ENCODE measurements around the gene FRAT2.

Gene FRAT2, protein sequence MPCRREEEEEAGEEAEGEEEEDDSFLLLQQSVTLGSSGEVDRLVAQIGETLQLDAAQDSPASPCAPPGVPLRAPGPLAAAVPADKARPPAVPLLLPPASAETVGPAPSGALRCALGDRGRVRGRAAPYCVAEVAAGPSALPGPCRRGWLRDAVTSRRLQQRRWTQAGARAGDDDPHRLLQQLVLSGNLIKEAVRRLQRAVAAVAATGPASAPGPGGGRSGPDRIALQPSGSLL

DNA sequence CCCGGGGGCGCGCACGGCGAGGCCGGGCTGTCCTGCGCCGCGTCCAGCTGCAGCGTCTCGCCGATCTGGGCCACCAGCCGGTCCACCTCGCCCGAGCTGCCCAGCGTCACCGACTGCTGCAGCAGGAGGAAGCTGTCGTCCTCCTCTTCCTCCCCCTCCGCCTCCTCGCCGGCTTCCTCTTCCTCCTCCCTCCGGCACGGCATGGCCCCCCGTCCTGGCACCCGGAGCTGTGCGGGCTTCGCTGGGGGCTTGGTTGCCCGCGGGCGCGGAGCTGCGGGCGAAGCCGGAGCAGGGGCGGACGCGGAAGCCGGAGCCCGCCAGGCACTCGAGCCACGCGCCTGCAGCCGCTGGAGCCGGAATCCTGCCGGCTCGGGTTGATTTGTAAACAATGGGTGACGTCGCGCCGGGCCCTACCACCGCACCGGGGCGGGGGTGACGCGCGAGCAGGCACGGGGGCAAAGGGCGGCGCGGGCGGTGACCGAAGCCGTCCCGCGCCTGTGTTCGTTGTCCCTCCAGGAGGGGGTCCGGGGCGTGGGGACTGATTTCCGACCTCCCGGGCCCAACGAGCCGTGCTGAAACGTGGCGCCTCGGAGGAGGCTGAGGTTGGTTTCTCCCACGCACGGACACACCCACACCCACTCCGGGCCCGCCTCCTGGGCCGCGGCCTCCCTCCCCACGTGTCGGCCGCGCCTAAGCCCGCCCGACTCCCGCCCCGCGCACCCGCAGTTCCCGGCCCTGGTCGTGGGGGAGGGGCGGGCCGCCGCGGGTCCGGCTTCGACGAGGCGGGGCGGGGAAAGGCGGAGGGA, at the start of gene FRAT2:
Gene FRAT2 (minus strand): TSS at position 360 of the 806 bp plus-strand sequence. CDS start 157 bp downstream, at position 203.
- TF ChIP-seq, protein P1, sequence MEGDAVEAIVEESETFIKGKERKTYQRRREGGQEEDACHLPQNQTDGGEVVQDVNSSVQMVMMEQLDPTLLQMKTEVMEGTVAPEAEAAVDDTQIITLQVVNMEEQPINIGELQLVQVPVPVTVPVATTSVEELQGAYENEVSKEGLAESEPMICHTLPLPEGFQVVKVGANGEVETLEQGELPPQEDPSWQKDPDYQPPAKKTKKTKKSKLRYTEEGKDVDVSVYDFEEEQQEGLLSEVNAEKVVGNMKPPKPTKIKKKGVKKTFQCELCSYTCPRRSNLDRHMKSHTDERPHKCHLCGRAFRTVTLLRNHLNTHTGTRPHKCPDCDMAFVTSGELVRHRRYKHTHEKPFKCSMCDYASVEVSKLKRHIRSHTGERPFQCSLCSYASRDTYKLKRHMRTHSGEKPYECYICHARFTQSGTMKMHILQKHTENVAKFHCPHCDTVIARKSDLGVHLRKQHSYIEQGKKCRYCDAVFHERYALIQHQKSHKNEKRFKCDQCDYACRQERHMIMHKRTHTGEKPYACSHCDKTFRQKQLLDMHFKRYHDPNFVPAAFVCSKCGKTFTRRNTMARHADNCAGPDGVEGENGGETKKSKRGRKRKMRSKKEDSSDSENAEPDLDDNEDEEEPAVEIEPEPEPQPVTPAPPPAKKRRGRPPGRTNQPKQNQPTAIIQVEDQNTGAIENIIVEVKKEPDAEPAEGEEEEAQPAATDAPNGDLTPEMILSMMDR (IDR thresholded peaks at IDR 0.05; ENCODE audit: insufficient read depth, low read depth, low read length, missing control alignments) = no peak
- peak within 1 kb of the TSS; percentile 87 for H3K4me3 ChIP-seq (ENCODE audit: low read length)
- DNase-seq (ENCODE audit: low read depth) = peak; percentile 94

DNA sequence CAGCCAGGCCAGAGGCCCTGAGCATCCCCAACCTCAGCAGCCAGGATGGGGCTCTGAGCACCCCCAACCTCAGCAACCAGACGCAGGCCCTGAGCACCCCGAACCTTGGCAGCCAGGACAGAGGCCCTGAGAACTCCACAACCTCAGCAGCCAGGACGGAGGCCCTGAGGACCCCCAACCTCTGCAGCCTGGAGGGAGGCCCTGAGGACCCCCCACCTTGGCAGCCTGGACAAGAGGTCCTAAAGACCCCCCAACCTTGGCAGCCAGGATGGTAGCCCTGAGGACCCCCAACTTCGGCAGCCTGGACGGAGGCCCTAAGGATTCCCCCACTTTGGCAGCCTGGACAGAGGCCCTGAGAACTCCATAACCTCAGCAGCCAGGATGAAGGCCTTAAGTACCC, 49.6 kb upstream of the FRAT2 start:
- DNase-seq (ENCODE audit: low read depth) = no peak
- no peak overlapping the region for H3K4me3 ChIP-seq (ENCODE audit: low read length)
- TF ChIP-seq, protein P1 (IDR thresholded peaks at IDR 0.05; ENCODE audit: insufficient read depth, low read depth, low read length, missing control alignments) = no peak

DNA sequence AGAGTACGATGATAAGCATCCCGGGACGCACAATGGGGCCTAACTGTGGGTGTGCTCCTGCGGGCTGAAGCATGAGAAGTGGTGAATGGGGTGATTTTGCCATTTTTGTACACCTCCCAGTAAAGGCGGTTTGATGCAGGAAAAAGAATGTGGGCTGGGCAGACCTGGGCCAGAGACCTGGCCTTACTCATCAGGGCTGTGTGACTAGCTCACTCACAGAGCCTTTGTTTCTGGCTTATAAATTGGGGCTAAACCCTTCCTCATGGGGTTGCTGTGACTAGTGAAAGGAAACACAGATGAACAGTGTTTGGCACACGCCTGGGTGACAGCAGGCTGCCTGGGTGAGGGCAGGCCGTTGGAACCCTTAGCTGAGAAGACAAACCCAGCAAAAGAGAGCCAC, 48.6 kb upstream of the FRAT2 start:
- no peak overlapping the region for H3K4me3 ChIP-seq (ENCODE audit: low read length)
- DNase-seq (ENCODE audit: low read depth) = peak; percentile 27
- TF ChIP-seq, protein P1 (IDR thresholded peaks at IDR 0.05; ENCODE audit: insufficient read depth, low read depth, low read length, missing control alignments) = no peak

DNA sequence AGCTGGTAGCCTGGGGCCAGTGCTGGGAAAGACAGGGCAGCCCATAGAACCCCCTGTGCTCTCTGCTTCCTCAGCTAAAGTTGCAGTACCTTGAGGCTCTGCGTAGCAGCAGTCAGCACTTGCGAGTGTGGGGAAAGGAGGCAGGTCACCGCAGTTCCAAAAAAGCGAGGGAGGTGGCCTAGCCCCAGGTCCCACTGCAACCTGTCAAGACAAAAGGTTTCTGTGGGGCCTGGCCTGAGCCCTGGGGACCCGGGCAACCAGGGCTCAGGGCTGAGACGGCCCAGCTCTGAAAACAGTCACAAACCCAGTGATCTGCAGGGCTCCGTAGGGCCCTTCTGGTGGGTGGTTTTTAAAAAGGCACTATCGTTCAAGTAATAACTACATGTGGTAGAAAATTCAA, 47.1 kb upstream of the FRAT2 start:
- no peak overlapping the region for H3K4me3 ChIP-seq (ENCODE audit: low read length)
- no peak for DNase-seq (ENCODE audit: low read depth)
- TF ChIP-seq, protein P1 (IDR thresholded peaks at IDR 0.05; ENCODE audit: insufficient read depth, low read depth, low read length, missing control alignments) = no peak

DNA sequence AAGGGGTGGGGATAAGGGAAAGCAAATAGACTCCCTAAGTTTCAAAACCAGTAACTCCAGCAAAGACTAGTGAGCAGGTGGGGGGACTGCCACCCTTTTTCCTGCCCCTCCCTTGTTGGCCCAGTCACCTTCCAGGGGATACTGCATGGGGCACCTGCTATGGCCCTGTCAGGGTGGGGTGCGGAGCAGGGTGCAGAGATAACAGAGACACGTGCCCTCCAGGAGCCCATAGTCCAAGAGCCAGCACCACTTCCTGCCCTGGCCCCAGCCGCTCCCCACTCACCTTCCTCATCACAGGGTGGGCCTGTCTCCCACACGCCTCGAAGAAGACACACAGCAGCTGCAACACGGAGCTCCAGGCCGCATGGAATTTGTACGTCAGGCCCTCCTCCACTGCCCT, 46.0 kb upstream of the FRAT2 start:
- TF ChIP-seq, protein P1 (IDR thresholded peaks at IDR 0.05; ENCODE audit: insufficient read depth, low read depth, low read length, missing control alignments) = no peak
- H3K4me3 ChIP-seq (ENCODE audit: low read length) = no peak overlapping the region
- no peak for DNase-seq (ENCODE audit: low read depth)

DNA sequence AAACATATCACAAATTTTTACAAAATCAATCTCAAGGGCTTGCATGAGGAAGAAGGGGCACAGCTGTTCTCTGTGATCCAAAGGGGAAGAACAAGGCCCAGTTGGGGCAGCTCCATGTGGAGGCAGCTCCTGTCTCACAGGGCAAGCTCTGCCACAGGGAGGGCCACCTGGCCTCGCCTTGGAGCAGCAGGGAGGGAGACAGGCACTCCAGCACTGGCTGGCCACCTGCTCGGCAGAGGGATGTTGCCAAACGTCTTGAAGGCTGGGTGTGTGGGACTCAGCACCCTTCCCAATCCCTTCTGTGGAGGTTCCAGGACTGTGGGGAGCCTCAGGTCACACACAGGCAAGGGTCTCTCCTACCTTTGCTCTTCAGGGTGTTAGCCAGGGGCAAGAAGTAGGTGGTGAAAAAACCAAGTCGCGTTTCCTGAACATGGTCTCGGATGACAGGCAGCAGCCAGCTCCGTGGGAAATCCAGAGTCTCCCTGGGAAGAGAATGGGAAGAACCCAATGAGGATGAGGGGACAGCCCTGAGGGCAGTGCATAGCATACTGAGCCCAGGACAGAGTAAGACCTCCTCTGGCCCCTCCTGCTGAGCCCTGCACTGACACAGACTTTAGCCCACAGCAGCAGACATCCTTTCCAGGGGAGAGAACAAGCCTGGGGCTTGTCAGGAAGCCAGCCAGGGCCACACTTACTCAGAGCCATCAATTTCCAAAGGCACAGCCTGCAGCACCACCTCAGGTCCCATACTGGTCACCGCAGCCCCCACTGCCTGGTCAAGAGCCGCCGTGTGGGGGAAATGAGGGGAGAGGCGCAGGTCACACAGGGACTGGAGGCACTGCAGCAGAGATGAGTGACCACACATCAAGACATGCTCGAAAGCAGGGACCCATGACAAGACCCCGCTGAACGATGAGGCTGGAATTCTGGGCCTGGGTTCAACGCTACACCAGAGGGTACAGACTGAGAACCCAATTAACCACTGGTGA, 44.7 kb upstream of the FRAT2 start:
- TF ChIP-seq, protein P1 (IDR thresholded peaks at IDR 0.05; ENCODE audit: insufficient read depth, low read depth, low read length, missing control alignments) = no peak
- no peak for DNase-seq (ENCODE audit: low read depth)
- H3K4me3 ChIP-seq (ENCODE audit: low read length) = no peak overlapping the region

Data from epithelial cell of esophagus (primary cell).